Endodermal cell (in vitro differentiated cells): Measurements from ENCODE around the gene FGF18. TPM values are rescaled to one million over a fixed set of nuclear protein-coding genes. Genes with fewer than 3 reads are reported as not detected.

Source experiments
- DNase-seq: peaks from one replicate; pipeline ENCODE4 v3.0.0-alpha.2; 2017
- H3K27ac ChIP-seq: 2 replicates; pipeline ENCODE4 v1.5.1; 2013; ENCODE audit warnings: mild to moderate bottlenecking, low read depth, low read length, moderate library complexity
- H3K27me3 ChIP-seq: 2 replicates; pipeline ENCODE4 v1.6.1; 2013; ENCODE audit warnings: mild to moderate bottlenecking, low read length, moderate library complexity; ENCODE audit not compliant: insufficient read depth, control insufficient read depth, poor library complexity, severe bottlenecking
- H3K36me3 ChIP-seq: 2 replicates; pipeline ENCODE4 v1.7.0; 2013; ENCODE audit warnings: mild to moderate bottlenecking, low read length, moderate library complexity; ENCODE audit not compliant: control insufficient read depth, insufficient read depth
- H3K4me1 ChIP-seq: one replicate; pipeline ENCODE4 v1.7.0; 2013; ENCODE audit warnings: low read length; ENCODE audit not compliant: control insufficient read depth, insufficient read depth
- H3K4me3 ChIP-seq: 2 replicates; pipeline ENCODE4 v1.5.1; 2013; ENCODE audit warnings: mild to moderate bottlenecking, low read length, moderate library complexity
- H3K9ac ChIP-seq: 2 replicates; pipeline ENCODE4 v1.6.1; 2013; ENCODE audit warnings: mild to moderate bottlenecking, low read length, moderate library complexity; ENCODE audit not compliant: poor library complexity, severe bottlenecking; ENCODE audit errors: extremely low read depth
- H3K9me3 ChIP-seq: 2 replicates; pipeline ENCODE4 v1.6.1; 2013; ENCODE audit warnings: mild to moderate bottlenecking, low read length, moderate library complexity; ENCODE audit not compliant: control insufficient read depth
- H3K27ac Mint-ChIP-seq: 2 replicates; pipeline ENCODE4 v1.8.0; 2020; ENCODE audit warnings: mixed read lengths
- H3K27me3 Mint-ChIP-seq: 2 replicates; pipeline ENCODE4 v1.8.0; 2021; ENCODE audit warnings: mild to moderate bottlenecking, mixed read lengths; ENCODE audit not compliant: insufficient read depth
- H3K36me3 Mint-ChIP-seq: 2 replicates; pipeline ENCODE4 v1.8.0; 2020; ENCODE audit warnings: low read depth, mixed read lengths
- H3K4me1 Mint-ChIP-seq: 2 replicates; pipeline ENCODE4 v1.8.0; 2020; ENCODE audit warnings: mixed read lengths
- H3K4me3 Mint-ChIP-seq: 2 replicates; pipeline ENCODE4 v1.8.0; 2020; ENCODE audit warnings: mild to moderate bottlenecking, moderate library complexity, mixed read lengths
- H3K9me3 Mint-ChIP-seq: 2 replicates; pipeline ENCODE4 v1.8.0; 2020; ENCODE audit warnings: mild to moderate bottlenecking, mixed read lengths
- WGBS, 2 experiments: methylation state at CpG; one replicate each; pipeline versions ENCODE4 v1.1.5 to v1.1.7; 2013; ENCODE audit warnings: missing lambda C conversion rate in 2 of 2, mixed read lengths in 1 of 2; ENCODE audit not compliant: insufficient coverage in 1 of 2, insufficient read length in 1 of 2; 5-methylcytosine and 5-hydroxymethylcytosine counted together
- total RNA-seq, 2 donors: library from RNA; stranded (reverse); fragmentation: NEBNext Ultra II Directional in 1 of 2; extraction: Animal tissue kit (Norgen Biotek cat#: 25700) in 1 of 2; gene quantifications; 2 replicates in 1 of 2; 3 replicates in 1 of 2; pipeline ENCODE4 v1.2.1, GENCODE V29; 2021
- TF ChIP-seq, protein P1 (sequence below): fragments of 200-600 bp; sonication (generic); conservative IDR thresholded peaks from 2 replicates; pipeline ENCODE4 v1.5.0; 2021; ENCODE audit warnings: antibody characterized with exemption, mild to moderate bottlenecking

The FGF18 gene
- total RNA-seq, 2 donors from 2014 or later = 0.44 to 0.57 TPM

DNA sequence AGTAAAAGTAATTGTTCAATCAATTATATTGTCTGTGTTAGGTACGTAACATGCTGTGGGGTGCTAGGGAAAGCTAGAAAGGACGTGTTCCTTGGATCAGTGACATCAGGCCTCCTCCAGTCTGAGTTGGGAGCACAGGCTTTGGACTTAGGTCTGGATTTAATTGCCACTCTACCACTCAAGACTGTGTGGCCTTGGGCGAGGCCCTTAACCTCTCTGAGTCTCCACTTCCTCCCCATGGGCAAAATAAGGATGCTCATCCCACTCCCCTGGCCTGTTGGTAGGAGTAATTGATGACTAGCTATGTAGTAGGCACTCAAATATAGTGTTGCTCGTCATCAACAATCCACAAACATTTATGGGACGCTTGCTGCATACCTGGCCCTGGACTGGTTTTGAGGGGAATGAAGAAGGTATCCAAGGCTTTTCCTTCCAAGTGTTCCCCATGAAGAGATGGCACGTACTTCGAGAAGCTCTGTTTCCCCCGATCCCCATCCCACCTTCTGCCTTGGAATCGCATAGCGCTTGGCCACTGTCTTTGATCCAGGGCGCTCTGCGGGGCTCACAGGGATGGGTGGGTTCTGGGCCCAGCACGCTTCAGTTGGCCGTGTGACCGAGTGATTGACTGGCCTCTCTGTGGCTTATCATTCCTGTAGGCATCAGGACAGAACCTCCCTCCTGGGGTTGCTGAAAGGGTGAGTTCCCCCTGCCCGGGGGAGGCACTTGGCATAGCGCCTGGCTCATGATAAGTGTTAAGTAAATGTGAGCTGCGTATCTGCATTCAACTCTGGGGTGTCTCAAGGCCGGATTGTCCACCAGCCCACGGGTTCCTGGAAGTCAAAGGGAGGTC lies 8.1 kb downstream of the FGF18 start:
- peaks cover 5% of the 10 kb centered on the region for H3K4me1 Mint-ChIP-seq
- H3K27me3 Mint-ChIP-seq = peaks cover 6% of the 10 kb centered on the region
- H3K36me3 Mint-ChIP-seq = no peaks in the 10 kb centered on the region
- no peak overlapping the region for H3K4me3 ChIP-seq
- WGBS, 2 experiments = 91 to 92% methylated on average over 8 to 20 of the region's 20 CpGs
- no peaks in the 10 kb centered on the region for H3K4me1 ChIP-seq
- H3K36me3 ChIP-seq = no peaks in the 10 kb centered on the region
- no peak overlapping the region for H3K9ac ChIP-seq
- DNase-seq = peak; percentile 36
- H3K27ac Mint-ChIP-seq = no peak overlapping the region
- no peak overlapping the region for H3K4me3 Mint-ChIP-seq
- H3K9me3 ChIP-seq = no peaks in the 10 kb centered on the region
- no peak overlapping the region for H3K27ac ChIP-seq
- no peaks in the 10 kb centered on the region for H3K9me3 Mint-ChIP-seq
- TF ChIP-seq, protein P1, sequence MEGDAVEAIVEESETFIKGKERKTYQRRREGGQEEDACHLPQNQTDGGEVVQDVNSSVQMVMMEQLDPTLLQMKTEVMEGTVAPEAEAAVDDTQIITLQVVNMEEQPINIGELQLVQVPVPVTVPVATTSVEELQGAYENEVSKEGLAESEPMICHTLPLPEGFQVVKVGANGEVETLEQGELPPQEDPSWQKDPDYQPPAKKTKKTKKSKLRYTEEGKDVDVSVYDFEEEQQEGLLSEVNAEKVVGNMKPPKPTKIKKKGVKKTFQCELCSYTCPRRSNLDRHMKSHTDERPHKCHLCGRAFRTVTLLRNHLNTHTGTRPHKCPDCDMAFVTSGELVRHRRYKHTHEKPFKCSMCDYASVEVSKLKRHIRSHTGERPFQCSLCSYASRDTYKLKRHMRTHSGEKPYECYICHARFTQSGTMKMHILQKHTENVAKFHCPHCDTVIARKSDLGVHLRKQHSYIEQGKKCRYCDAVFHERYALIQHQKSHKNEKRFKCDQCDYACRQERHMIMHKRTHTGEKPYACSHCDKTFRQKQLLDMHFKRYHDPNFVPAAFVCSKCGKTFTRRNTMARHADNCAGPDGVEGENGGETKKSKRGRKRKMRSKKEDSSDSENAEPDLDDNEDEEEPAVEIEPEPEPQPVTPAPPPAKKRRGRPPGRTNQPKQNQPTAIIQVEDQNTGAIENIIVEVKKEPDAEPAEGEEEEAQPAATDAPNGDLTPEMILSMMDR = no peak
- peaks cover 2% of the 10 kb centered on the region for H3K27me3 ChIP-seq

- Mint-ChIP-seq H3K27ac (no peak overlapping the region), H3K27me3 (no peaks in the 10 kb centered on the region), H3K36me3 (no peaks in the 10 kb centered on the region), H3K4me1 (peaks cover 7% of the 10 kb centered on the region), H3K9me3 (no peaks in the 10 kb centered on the region), H3K4me3 (no peak overlapping the region)
- TF ChIP-seq, protein P1 = no peak
- no peaks in the 10 kb centered on the region for H3K27me3 ChIP-seq
- no peak overlapping the region for H3K9ac ChIP-seq
- H3K9me3 ChIP-seq = no peaks in the 10 kb centered on the region
- 93 to 96% methylated on average over 7 to 9 of the region's 9 CpGs for WGBS, 2 experiments
- DNase-seq = peak; percentile 35
- H3K4me1 ChIP-seq = no peaks in the 10 kb centered on the region
- H3K36me3 ChIP-seq = no peaks in the 10 kb centered on the region
- H3K4me3 ChIP-seq = no peak overlapping the region
- no peak overlapping the region for H3K27ac ChIP-seq
Observed at GRCh38 chr5:171428168-171428696, 8.8 kb downstream of the FGF18 start.

DNA sequence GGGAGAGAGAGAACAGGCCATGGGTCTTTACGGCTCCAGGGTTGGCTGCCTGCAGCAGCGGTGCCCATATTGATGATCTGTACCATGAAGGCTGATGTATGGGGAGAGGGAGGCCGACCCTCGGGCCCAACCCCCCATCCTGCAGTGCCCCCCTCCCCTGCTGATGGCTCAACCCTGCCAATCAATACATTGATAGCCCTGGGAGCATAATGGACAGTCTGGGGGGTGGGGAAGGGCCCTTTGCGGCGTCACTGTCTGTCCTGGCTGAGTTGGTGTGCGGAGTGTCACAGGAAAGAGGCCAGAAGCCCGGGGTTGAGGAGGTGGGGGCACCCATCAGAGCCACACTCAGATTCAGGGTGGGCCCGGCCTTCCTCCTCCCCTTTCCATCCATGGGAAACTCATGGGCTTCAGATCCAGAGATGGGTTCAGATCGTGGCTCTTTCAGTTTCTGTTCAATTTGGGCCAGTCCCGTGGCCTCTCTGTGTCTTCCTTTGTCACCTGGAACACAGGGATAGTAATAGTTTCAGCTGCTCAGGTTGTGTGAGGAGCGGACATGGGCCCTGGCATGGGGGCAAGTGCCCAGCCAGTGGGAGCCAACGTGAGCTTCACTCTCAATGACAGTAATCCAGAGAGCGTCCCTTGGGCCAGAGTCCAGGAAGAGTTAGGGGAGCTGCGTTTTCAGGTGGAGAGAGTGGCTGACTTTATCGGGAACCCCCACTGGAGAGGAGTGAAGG lies 9.5 kb downstream of the FGF18 start:
- H3K27ac Mint-ChIP-seq = no peak overlapping the region
- H3K4me3 ChIP-seq = no peak overlapping the region
- no peaks in the 10 kb centered on the region for H3K27me3 Mint-ChIP-seq
- H3K4me1 ChIP-seq = no peaks in the 10 kb centered on the region
- TF ChIP-seq, protein P1 = no peak
- H3K36me3 ChIP-seq = no peaks in the 10 kb centered on the region
- WGBS, 2 experiments = 89 to 92% methylated on average over 10 to 16 of the region's 16 CpGs
- H3K9ac ChIP-seq = no peak overlapping the region
- no peaks in the 10 kb centered on the region for H3K36me3 Mint-ChIP-seq
- no peak overlapping the region for H3K4me3 Mint-ChIP-seq
- H3K27me3 ChIP-seq = no peaks in the 10 kb centered on the region
- no peak overlapping the region for H3K27ac ChIP-seq
- H3K9me3 Mint-ChIP-seq = no peaks in the 10 kb centered on the region
- no peaks in the 10 kb centered on the region for H3K9me3 ChIP-seq
- peaks cover 11% of the 10 kb centered on the region for H3K4me1 Mint-ChIP-seq
- peak; percentile 28 for DNase-seq
